H1 (cell line): Measurements from ENCODE around the gene POC1B. TPM values are rescaled to one million over a fixed set of nuclear protein-coding genes. Genes with fewer than 3 reads are reported as not detected.
A peak's percentile ranks its signal among the peaks of the same experiment; 100 is the strongest.

Source experiments
- CTBP2 ChIP-seq: IDR thresholded peaks from 2 replicates; pipeline ENCODE4 v1.7.0; 2011; ENCODE audit warnings: borderline replicate concordance, mild to moderate bottlenecking, moderate library complexity, mixed read lengths, low read length; ENCODE audit not compliant: insufficient read depth, insufficient read length
- HDAC6 ChIP-seq: IDR thresholded peaks from one replicate; pipeline ENCODE4 v1.7.1; 2012; ENCODE audit warnings: low read depth, mild to moderate bottlenecking, inconsistent platforms, low read length, moderate library complexity
- SUZ12 ChIP-seq: fragments of 200-600 bp; sonication (generic); IDR thresholded peaks from 2 replicates; pipeline ENCODE4 v1.6.1; 2012; ENCODE audit warnings: mild to moderate bottlenecking, inconsistent platforms, low read length, moderate library complexity, mixed read lengths
- polyA plus RNA-seq, 7 experiments: library from polyadenylated mRNA; depleted of rRNA in 3 of 7; stranded (reverse) in 5 of 7; unstranded in 2 of 7; fragments of >200 nt in 5 of 7; fragments of 200-250 nt in 2 of 7; gene quantifications; 1 replicate in 5 of 7; 2 replicates in 1 of 7; 4 replicates in 1 of 7; pipeline versions ENCODE4 v1.2.1 to v1.2.3, GENCODE V29; 2011 to 2013; ENCODE audit warnings: missing spikeins in 2 of 7, mixed read lengths in 2 of 7
- total RNA-seq: library from RNA; stranded (reverse); fragmentation: NEBNext Ultra II Directional; extraction: Animal tissue kit (Norgen Biotek cat#: 25700); gene quantifications from 2 replicates; pipeline ENCODE4 v1.2.1, GENCODE V29; 2021

The POC1B gene
- total and polyA plus RNA-seq, 2 of the 8 experiments (the other 6 are each of a cell fraction or from before 2014, with no cell fraction given), result 7.5 to 16.3 TPM

DNA sequence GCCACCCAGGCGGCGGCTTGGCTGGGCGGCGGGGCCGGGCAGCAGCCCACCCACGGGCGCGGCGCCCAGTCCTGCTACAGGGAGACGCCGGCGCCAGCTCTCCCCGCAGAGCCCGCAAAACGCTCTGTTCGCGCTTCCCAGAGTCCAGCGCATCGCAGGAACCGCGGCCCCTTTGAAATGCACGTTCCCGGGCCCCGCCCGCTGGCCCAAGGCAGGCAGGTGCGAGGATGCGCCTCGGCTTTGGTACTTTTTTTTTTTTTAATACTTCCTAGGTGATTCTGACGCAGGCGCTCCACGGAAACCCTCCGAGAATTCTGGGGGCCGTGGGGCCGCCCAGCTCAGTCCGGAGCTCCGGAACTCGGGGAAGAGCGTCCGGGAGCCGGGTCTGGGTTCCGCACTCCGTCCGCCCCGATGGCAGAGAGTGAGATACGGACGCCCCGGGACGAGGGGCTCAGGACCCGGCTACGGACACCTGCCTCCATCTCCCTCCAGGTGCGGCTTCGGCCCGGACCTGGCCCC lies 483 bp downstream of the POC1B start (continued):
- no peak for TF ChIP-seq HDAC6
- no peak for TF ChIP-seq SUZ12
- TF ChIP-seq CTBP2, result peak; percentile 18
